Colonic mucosa (tissue), 4 donors: ENCODE results near the gene CFAP46. TPM values are rescaled to one million over a fixed set of nuclear protein-coding genes. Genes with fewer than 3 reads are reported as not detected.
"Not testable (repeated sequence)": the region's sequence is repeated elsewhere in the genome, so short reads cannot be mapped to it uniquely, and the experiment has no call there.

Experiments used
- DNase-seq: peaks from one replicate; pipeline ENCODE4 v3.0.0-alpha.2; 2020
- H3K27ac ChIP-seq: fragments of 200-600 bp; one replicate; pipeline ENCODE4 v1.8.0; 2021
- H3K27me3 ChIP-seq: fragments of 200-600 bp; one replicate; pipeline ENCODE4 v1.8.0; 2021
- H3K36me3 ChIP-seq: fragments of 200-600 bp; one replicate; pipeline ENCODE4 v1.8.0; 2021
- H3K4me1 ChIP-seq: fragments of 200-600 bp; one replicate; pipeline ENCODE4 v1.8.0; 2021; ENCODE audit warnings: mild to moderate bottlenecking
- H3K4me3 ChIP-seq: fragments of 200-600 bp; one replicate; pipeline ENCODE4 v1.8.0; 2021
- H3K9ac ChIP-seq, 2 donors: one replicate each; pipeline ENCODE4 v1.7.0; 2013; ENCODE audit warnings: control low read depth in 2 of 2, low read depth in 2 of 2, low read length in 2 of 2
- H3K9me3 ChIP-seq: fragments of 200-600 bp; one replicate; pipeline ENCODE4 v1.8.0; 2021
- CTCF ChIP-seq: fragments of 200-600 bp; IDR thresholded peaks from one replicate; pipeline ENCODE4 v1.8.0; 2022; ENCODE audit warnings: antibody characterized with exemption, mild to moderate bottlenecking
- intact Hi-C: fragments of 100-400 bp; cut with DNase I; formaldehyde crosslinking; loops from one replicate; pipeline ENCODE4 v1.14.1; 2022
- total RNA-seq, 2 donors: library from RNA; stranded (reverse); fragmentation: NEBNext Ultra II Directional in 1 of 2; extraction: Animal tissue kit (Norgen Biotek cat#: 25700) in 1 of 2; gene quantifications; one replicate each; pipeline ENCODE4 v1.2.1, GENCODE V29; 2021
- donor health status: healthy.
- donor health status: DM: no; HTN: no; CAD: no.
- donor health status: DM: no; HTN: no; CAD: no.

CFAP46 gene
- total RNA-seq, 2 donors from 2014 or later: 0.13 TPM; not detected in 1

- Histone ChIP-seq H3K9me3 (no peaks in the 10 kb centered on the region), H3K4me1 (no peaks in the 10 kb centered on the region), H3K9ac (no peak overlapping the region), H3K27ac (no peak overlapping the region), H3K4me3 (no peak overlapping the region), H3K36me3 (no peaks in the 10 kb centered on the region), H3K27me3 (no peaks in the 10 kb centered on the region)
- intact Hi-C loops: no loop called here
- TF ChIP-seq CTCF: no peak
- no peak for DNase-seq
Observed at GRCh38 chr10:132925071-132925561, 17.3 kb downstream of the CFAP46 start.

- no peak for DNase-seq
- Histone ChIP-seq H3K27ac (no peak overlapping the region), H3K27me3 (no peaks in the 10 kb centered on the region), H3K4me1 (no peaks in the 10 kb centered on the region), H3K9ac (no peak overlapping the region), H3K9me3 (no peaks in the 10 kb centered on the region), H3K36me3 (no peaks in the 10 kb centered on the region), H3K4me3 (no peak overlapping the region)
- no peak for TF ChIP-seq CTCF
- intact Hi-C loops: no loop called here
Observed at GRCh38 chr10:132924046-132924952, 18.1 kb downstream of the CFAP46 start.

- H3K27ac ChIP-seq, H3K9me3 ChIP-seq, H3K27me3 ChIP-seq, H3K4me1 ChIP-seq, H3K36me3 ChIP-seq, DNase-seq, H3K9ac ChIP-seq, H3K4me3 ChIP-seq, intact Hi-C loops: not testable (repeated sequence)
Observed at GRCh38 chr10:132923384-132923783, 19.0 kb downstream of the CFAP46 start.

GRCh38 chr10:132922872-132923271 lies 19.5 kb downstream of the CFAP46 start:
- H3K4me3 ChIP-seq: no peak overlapping the region
- no peak for TF ChIP-seq CTCF
- H3K36me3 ChIP-seq: no peaks in the 10 kb centered on the region
- intact Hi-C loops: no loop called here
- H3K27me3 ChIP-seq: no peaks in the 10 kb centered on the region
- no peaks in the 10 kb centered on the region for H3K4me1 ChIP-seq
- H3K9me3 ChIP-seq: no peaks in the 10 kb centered on the region
- no peak for DNase-seq
- H3K9ac ChIP-seq: no peak overlapping the region
- no peak overlapping the region for H3K27ac ChIP-seq

GRCh38 chr10:132921818-132922807 lies 20.3 kb downstream of the CFAP46 start:
- Histone ChIP-seq H3K4me3 (no peak overlapping the region), H3K27ac (no peak overlapping the region), H3K4me1 (no peaks in the 10 kb centered on the region), H3K9me3 (no peaks in the 10 kb centered on the region), H3K36me3 (no peaks in the 10 kb centered on the region), H3K27me3 (no peaks in the 10 kb centered on the region), H3K9ac (no peak overlapping the region)
- TF ChIP-seq CTCF: no peak
- no peak for DNase-seq
- intact Hi-C loops: no loop called here
